ENCODE measurements around the gene ELL2.

DNA sequence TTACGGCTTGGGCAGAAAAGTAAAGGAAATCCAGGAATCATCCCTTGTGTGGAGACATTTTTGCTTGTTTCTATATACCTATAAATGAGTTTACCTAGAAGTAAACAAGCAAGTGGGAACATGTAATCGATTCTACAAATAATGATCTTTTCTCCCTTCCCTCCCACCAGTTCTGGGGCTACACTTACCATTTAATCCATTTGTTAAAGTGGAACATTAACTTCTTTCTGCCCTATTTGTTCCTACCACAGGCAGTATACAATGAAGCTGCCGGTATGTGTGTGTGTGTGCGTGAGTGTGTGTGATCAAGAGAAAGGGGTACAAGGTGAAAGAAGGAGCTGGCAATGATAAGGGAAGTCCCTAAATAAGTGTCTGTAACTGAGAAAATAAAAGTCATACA, 26.4 kb upstream of the ELL2 start:
- TF ChIP-seq POLR2A (IDR thresholded peaks at IDR 0.05; ENCODE audit: low read depth, low read length) (no peak), POLR2AphosphoS5 (IDR thresholded peaks at IDR 0.05; ENCODE audit: low read depth, low read length) (no peak), TAF1 (IDR thresholded peaks at IDR 0.05; ENCODE audit: low read depth, low read length) (no peak), SPI1 (IDR thresholded peaks at IDR 0.05; ENCODE audit: low read depth, low read length) (no peak), PAX5 (IDR thresholded peaks at IDR 0.05; ENCODE audit: insufficient read depth, low read length, severe bottlenecking) (no peak)
